BE2C (cell line): Measurements from ENCODE around the gene XRRA1.
"Not testable (repeated sequence)": the region's sequence is repeated elsewhere in the genome, so short reads cannot be mapped to it uniquely, and the experiment has no call there.

Experiments used
- DNase-seq: peaks from one replicate; pipeline ENCODE4 v3.0.0-alpha.2; 2020
- H3K27me3 ChIP-seq: fragments of 250-450 bp; sonication (Bioruptor Pico); 2 replicates; pipeline ENCODE4 v1.5.1; 2020; ENCODE audit warnings: mild to moderate bottlenecking
- H3K36me3 ChIP-seq: fragments of 250-450 bp; sonication (Bioruptor Pico); 2 replicates; pipeline ENCODE4 v1.5.1; 2020; ENCODE audit warnings: mild to moderate bottlenecking
- H3K4me1 ChIP-seq: fragments of 250-450 bp; sonication (Bioruptor Pico); 2 replicates; pipeline ENCODE4 v1.5.1; 2020
- H3K4me3 ChIP-seq: 2 replicates; pipeline ENCODE4 v1.5.1; 2011; ENCODE audit warnings: low read depth, low read length
- H3K9me3 ChIP-seq: fragments of 250-450 bp; sonication (Bioruptor Pico); 2 replicates; pipeline ENCODE4 v1.5.1; 2020
- TF ChIP-seq, protein P1 (sequence below): IDR thresholded peaks from 2 replicates; pipeline ENCODE4 v1.5.1; 2012; ENCODE audit warnings: mild to moderate bottlenecking, low read depth, low read length

Gene XRRA1

DNA sequence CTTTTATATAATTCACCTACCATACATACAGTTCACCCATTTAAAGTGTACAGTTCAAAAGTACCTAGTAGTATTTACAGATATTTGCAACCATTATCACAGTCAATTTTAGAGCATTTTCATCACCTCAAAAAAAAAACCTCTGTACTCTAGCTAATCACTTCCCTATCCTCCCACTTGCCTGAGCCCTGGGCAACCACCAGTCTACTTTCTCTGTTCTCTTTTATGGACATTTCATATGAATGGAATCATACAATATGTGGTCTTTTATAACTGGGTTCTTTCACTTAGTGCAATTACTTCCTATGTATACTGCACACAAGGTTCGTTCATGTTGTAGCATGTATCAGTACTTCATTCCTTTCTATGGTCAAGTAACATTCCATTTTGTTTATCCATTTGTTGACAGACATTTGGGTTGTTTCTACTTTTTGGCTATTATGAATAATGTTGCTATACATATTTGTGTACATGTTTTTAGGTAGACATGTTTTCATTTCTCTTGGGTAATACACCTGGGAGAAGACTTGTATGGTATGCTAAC, 22.0 kb upstream of the XRRA1 start:
- no peak for DNase-seq
- no peak overlapping the region for H3K4me3 ChIP-seq
- H3K36me3 ChIP-seq = peaks cover 69% of the 10 kb centered on the region
- H3K9me3 ChIP-seq = no peaks in the 10 kb centered on the region
- no peaks in the 10 kb centered on the region for H3K27me3 ChIP-seq
- TF ChIP-seq, protein P1, sequence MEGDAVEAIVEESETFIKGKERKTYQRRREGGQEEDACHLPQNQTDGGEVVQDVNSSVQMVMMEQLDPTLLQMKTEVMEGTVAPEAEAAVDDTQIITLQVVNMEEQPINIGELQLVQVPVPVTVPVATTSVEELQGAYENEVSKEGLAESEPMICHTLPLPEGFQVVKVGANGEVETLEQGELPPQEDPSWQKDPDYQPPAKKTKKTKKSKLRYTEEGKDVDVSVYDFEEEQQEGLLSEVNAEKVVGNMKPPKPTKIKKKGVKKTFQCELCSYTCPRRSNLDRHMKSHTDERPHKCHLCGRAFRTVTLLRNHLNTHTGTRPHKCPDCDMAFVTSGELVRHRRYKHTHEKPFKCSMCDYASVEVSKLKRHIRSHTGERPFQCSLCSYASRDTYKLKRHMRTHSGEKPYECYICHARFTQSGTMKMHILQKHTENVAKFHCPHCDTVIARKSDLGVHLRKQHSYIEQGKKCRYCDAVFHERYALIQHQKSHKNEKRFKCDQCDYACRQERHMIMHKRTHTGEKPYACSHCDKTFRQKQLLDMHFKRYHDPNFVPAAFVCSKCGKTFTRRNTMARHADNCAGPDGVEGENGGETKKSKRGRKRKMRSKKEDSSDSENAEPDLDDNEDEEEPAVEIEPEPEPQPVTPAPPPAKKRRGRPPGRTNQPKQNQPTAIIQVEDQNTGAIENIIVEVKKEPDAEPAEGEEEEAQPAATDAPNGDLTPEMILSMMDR = no peak
- no peaks in the 10 kb centered on the region; the same call in none of the 2 replicates for H3K4me1 ChIP-seq

DNA sequence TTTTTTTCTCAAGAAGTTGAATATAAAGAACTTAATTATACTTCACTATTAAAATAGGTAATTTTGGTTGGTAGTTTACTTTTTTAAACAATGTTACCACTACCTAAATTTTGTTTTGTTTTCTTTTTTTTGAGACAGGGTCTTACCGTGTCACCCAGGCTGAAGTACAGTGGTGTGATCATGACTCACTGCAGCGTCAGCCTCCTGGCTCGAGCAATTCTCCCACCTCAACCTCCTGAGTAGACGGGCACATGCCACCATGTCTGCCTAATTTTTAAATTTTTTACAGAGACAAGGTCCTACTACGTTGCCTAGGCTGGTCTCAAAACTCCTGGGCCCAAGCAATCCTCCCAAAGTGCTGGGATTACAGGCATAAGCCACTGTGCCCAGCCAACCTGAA, 17.8 kb upstream of the XRRA1 start:
- H3K36me3 ChIP-seq = peaks cover 58% of the 10 kb centered on the region
- no peak overlapping the region for H3K4me3 ChIP-seq
- no peaks in the 10 kb centered on the region for H3K27me3 ChIP-seq
- TF ChIP-seq, protein P1 = no peak
- no peak for DNase-seq
- peaks cover 3% of the 10 kb centered on the region for H3K4me1 ChIP-seq
- no peaks in the 10 kb centered on the region for H3K9me3 ChIP-seq

GRCh38 chr11:74960128-74960527, 11.2 kb upstream of the XRRA1 start:
- not testable (repeated sequence) for H3K4me3 ChIP-seq, H3K4me1 ChIP-seq, H3K27me3 ChIP-seq, DNase-seq, H3K9me3 ChIP-seq
- H3K36me3 ChIP-seq = peaks cover 46% of the 10 kb centered on the region

DNA sequence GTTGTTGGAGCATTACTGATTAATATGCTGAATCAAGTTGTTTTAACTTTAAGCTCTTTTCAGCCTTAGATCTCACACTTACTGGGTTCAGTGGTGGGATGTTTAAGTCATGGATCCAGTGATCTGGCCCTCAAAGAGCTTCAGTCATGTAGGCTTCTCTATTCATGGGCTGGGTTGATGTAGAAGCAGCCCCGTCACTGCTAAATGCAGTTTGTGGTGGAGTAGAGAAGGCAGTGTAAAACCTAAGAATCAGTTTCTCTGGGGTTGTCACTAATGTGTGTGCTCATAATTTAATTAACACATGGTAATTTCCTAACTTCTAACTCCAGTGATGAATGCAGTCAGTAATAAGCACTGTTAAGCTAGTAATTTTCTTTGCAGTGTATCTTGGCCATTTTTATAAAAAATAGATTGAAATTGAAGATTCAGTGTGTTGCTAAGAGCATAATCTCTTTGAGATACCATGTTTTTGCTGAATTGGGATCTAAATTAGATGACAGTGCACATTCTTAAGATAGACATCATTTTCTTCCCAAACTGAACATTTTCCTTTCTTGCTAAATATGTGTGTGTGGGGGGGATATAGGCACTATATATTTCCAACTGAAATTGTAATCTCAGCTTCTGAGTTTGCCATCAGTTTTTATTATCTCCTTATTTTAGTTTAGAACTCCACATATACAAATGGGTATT, 9.2 kb upstream of the XRRA1 start:
- Histone ChIP-seq H3K4me3 (no peak overlapping the region), H3K4me1 (peaks cover 9% of the 10 kb centered on the region; the same call in 1 of the 2 replicates), H3K9me3 (no peaks in the 10 kb centered on the region), H3K27me3 (no peaks in the 10 kb centered on the region), H3K36me3 (peaks cover 46% of the 10 kb centered on the region)
- TF ChIP-seq, protein P1 = no peak
- no peak for DNase-seq

- Histone ChIP-seq H3K4me3 (no peak overlapping the region), H3K9me3 (no peaks in the 10 kb centered on the region), H3K27me3 (no peaks in the 10 kb centered on the region), H3K36me3 (peaks cover 40% of the 10 kb centered on the region), H3K4me1 (peaks cover 5% of the 10 kb centered on the region)
- DNase-seq = no peak
- TF ChIP-seq, protein P1 = no peak
These were observed 7.6 kb upstream of the XRRA1 start for GRCh38 chr11:74956397-74957015.

DNA sequence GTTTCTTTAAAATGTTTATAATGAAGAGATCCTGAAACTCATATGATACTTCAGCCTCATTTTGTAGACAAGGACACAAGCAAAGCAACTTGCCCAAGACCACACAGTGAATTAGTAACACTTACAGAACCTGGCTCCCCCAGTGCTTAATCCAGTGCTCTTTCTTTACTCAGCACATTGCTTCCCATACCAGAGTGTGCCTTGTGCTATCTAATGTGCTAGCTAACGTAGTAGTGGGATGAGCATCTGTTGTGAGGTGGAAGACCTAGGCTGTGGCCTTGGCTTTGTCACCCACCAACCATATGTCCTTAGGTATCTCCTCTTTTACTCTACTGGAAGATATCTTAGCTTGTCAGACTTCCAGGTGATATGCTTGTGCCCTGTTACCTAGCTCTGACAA, 5.3 kb upstream of the XRRA1 start:
- H3K4me3 ChIP-seq = no peak overlapping the region
- H3K36me3 ChIP-seq = peaks cover 36% of the 10 kb centered on the region
- no peaks in the 10 kb centered on the region for H3K9me3 ChIP-seq
- no peaks in the 10 kb centered on the region for H3K27me3 ChIP-seq
- peaks cover 8% of the 10 kb centered on the region for H3K4me1 ChIP-seq
- TF ChIP-seq, protein P1 = no peak
- DNase-seq = no peak
